ENCODE data around the gene BCDIN3D. TPM values are rescaled to one million over a fixed set of nuclear protein-coding genes. Genes with fewer than 3 reads are reported as not detected.

The BCDIN3D gene
- total RNA-seq, 1 donor from 2014 or later, result 2.7 TPM

DNA sequence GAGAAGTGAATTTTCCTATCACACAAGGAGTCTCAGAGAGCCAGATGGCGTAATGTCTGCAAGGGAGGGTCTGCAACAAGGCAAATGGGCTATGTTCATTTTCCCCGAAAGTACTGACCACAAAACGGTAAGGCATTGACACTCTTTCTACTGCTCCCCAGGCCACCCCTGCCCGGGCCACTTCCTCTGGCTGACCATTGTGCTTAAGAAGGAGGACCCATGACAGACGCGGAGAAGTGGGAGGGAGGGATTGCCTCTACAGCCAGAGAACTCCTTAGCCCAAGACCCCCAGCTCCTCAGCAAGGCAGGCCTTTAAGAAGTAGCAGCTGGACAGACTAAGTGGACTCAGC is 15.9 kb downstream of the BCDIN3D start:
- no peak for ATAC-seq
- DNase-seq, result no peak
- intact Hi-C loops (cut with micrococcal nuclease), result no loop called here

DNA sequence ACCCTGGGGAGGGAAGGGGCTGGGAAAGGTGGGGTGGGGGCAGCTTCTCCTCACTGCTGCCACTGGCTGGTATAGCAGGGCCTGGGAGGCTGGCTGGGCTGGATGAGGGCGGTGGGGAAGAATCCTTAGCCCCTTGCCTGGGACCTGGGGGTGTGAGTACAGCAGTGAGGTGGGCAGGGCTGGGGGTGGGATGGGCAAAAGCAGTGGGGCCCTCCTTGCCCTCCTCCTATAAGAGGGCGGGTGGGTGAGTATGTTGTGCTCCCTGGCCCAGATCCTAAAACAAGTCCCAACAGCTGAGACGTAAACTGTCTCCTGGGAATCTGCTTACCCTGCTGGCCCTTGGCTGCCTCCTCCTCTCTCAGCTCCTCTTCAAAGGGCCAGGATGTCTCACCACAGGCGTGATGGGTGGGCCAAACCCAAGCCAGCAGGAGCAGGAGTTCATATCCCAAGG is 16.9 kb downstream of the BCDIN3D start:
- intact Hi-C loops (cut with micrococcal nuclease), result no loop called here
- no peak for ATAC-seq
- DNase-seq, result peak; percentile 56

DNA sequence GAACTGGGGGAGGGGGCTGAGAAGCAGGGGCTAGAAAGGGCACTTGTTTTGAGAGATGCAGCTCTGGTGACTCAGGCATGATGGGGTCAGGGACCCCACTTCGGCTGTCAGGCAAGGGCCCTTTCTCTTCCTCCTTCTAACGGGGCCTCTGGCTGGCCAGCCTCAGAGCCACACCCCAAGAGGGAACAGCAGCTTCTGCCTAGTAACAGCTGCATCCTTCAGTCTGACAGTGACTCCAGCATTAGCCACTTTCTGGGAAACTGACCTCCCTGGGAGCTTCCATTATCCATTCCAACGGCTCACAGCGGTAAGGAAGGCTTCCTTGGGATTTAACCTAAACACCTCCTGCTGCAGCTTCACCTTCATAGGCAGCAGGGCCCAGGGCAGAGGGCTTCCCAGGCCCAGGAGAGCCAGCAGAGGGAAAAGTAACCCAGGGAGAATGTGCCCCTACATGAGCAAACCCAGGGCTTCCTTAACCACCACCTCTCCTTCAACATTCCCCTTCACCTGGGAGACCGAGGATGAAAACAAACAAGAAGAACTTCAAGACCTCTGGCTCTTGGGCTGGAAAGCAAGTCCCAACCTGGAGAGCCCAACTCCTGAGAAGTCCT is 17.4 kb downstream of the BCDIN3D start:
- ATAC-seq (peak; percentile 6), DNase-seq (peak; percentile 68)
- intact Hi-C loops (cut with micrococcal nuclease), result no loop called here

DNA sequence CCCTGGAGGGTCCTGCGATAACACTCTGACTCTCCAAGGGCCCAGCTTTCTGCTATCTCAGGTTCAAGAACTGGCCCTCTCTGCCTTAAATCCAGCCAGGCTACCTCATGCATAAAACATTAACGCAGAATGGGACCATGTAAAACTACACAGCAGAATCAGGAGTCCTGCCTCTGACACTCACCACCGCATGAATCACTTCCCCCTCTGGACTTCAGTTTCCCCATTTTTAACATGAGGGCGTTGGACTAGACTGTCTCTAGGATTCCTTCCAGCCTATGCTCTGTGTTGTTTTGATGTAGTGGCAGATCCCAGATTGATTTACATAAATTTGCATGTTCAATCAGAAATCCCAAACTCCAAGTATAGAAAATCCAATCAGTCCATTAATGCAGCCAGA is 18.0 kb downstream of the BCDIN3D start:
- DNase-seq, result no peak
- intact Hi-C loops (cut with micrococcal nuclease), result no loop called here
- peak; percentile 2 for ATAC-seq

DNA sequence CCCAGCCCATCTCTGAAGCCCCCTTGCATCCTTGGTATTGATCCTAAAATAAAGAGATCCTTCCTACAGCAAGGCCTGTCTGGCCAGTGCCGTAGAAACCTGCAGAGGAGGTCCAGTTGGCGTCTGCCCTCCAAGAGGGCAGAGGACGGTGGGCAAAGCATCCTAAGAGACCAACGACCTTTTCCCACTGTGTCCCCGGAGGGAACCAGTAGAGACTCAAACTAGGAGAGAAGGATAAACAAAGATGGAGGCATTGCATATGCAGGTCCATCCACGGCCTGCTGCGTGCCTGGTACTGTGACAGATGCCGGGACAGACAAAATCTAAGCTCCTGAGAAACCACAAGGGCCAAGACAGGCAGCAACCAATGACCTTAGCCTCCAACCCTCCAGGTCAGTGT is 18.5 kb downstream of the BCDIN3D start:
- ATAC-seq (no peak), DNase-seq (no peak)
- intact Hi-C loops (cut with micrococcal nuclease), result no loop called here

DNA sequence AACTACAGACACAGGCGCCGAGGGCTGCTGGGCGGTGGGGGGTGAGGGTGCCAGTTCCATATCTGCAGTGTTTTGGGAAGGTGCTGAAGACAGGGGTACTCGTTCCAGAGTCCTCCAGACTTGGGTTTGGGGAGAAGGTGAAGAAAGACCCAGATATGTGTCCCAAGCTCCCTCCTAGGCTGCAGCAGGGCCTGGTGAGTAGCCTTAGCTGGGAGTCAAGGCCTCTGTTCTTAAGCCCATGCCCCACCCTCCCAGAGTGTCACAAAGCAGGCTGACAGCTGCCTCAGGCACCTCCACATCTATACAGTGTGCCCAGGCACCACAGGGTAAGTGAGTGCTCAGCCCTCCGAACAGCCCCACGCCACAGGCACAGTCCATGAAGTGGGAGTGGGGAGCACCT is 19.0 kb downstream of the BCDIN3D start:
- intact Hi-C loops (cut with micrococcal nuclease), result no loop called here
- ATAC-seq, result no peak
- no peak for DNase-seq

DNA sequence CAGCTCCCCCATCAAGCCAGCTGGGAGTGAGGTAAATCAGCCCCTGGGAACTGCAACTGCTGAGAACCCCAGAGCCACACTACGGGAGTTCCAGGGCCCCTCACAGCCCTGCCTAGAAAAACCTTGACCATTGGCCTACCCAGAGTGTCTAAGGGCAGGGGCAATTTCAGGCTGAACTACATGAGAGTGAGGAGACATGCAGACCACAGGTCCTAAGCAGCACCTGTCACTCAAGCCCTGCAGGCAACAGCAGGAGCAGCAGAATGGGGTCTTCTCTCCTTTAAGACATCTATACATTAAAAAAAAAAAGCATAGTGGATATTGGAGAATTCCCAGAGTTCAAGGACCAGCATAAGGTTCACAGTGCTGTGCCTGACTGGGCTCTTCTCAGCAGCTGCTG is 19.6 kb downstream of the BCDIN3D start:
- intact Hi-C loops (cut with micrococcal nuclease), result no loop called here
- DNase-seq (no peak), ATAC-seq (no peak)

DNA sequence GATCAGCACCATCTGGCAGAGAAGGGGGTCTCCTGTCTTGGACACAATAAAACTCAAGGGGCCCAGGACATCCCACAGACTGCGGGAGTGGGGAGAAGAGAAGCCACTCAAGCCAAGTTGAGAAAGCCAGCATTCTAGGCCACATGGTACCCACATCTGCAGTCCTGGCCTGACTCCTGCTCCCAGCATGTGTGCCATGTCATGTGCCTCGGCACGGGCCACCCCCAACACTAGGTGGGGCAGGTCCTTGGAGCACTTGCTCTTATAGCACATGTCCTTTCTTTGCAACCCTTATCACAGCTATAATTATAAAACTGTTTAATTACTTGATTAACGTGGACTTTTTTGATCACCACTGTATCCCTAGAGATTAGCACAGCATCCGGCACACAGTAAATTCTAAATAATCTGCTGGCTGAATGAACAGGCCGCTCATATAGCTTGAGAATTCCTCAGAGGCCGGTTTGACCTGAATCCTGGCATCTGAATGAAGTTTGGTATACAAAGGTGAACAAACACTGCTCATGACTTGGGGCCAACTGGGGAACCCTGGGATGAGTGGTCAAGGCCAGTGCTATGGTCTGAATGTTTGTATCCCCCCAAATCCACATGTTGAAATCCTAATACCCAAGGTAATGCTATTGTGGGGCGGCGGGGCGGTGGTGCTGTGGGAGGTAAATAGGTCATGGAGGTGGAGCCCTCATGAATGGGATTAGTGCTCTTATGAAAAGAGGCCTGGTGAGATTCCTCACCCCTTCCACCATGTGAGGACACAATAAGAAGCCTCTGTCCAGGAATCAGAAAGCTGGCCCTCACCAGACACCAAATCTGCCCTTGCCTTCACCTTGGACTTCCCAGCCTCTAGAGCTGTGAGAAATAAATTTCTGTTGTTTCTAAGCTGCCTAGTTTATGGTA is 21.3 kb downstream of the BCDIN3D start:
- ATAC-seq (no peak), DNase-seq (no peak)
- intact Hi-C loops (cut with micrococcal nuclease), result no loop called here

DNA sequence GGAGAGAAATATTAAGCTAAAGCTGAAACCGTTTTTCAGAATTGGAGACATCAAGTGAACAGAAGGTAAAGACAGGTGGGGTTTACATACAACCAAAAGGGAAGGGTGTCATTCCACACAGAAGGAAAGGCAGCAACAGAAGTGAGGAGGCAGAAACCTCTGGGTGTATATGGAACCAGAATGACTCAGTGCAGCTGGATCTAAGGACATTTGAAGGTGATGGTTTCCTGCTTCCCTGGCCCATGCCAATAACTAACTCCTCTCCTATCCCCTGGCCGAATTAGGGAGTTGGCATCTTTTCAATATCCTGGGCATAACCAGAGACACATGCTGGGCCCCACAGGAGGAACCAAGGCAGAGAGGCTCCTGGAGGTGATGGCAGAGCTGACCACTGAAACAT is 23.1 kb downstream of the BCDIN3D start:
- ATAC-seq (peak; percentile 48), DNase-seq (no peak)
- intact Hi-C loops (cut with micrococcal nuclease), result no loop called here

DNA sequence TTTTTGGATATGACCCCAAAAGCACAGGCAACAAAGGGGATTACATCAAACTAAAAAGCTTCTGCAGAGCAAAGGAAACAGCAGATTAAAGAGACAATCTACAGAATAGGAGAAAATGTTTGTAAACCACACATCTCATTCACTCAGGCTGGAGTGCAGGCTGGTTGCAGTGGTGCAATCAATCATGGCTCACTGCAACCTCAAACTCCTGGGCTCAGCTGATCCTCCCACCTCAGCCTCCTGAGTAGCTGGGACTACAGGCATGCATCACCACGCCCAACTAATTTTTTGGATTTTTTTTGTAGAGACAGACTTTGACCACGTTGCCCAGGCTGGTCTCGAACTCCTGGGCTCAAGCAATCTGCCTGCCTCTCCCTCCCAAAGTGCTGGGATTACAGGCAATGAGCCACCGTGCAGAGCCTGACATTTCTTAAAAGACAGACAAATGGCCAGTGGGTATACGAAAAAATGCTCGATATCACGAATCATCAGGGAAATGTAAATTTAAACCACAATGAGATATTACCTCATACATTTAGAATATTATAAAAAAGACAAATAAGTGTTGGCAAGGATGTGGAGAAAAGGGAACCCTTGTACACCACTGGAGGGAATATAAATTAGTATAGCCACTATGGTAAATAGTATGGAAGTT is 24.5 kb downstream of the BCDIN3D start:
- DNase-seq (no peak), ATAC-seq (no peak)
- intact Hi-C loops (cut with micrococcal nuclease), result no loop called here

DNA sequence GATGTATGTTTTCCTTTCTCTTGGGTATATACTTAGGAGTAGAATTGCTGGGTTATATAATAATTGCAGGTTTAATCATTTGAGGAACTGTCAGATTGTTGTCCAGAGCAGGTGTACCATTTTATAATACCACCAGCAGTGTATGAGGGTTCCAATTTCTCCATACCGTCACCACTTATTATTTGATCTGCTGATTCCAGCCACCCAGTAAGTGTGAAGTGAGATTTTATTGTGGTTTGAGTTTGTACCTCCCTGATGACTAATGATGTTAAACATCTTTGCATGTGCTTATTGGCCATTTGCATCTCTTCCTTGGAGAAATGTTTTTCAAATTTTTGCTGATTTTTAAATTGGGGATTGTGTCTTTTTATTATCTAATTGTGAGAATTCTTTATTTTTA is 29.8 kb downstream of the BCDIN3D start:
- ATAC-seq, result no peak
- no peak for DNase-seq
- intact Hi-C loops (cut with micrococcal nuclease), result no loop called here

DNA sequence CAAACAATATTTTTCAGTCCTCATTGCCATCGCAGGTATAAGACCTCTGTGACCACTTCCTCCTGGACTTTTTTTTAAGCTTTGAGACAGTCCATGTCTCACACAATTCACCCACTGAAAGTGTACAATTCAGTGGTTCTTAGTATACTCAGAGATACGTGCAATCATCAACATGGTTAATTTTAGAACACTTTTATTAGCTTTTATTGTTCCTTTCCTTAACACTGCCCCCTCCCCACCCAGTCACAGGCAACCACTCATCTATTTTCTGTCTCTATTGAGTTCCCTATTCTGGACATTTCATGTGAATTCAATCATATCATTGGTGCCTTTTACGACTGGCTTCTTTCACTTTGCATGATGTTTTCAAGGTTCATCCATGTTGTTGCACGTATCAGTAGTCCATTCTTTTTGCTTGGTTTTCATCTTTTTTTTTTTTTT is 30.9 kb downstream of the BCDIN3D start:
- intact Hi-C loops (cut with micrococcal nuclease), result no loop called here
- ATAC-seq (no peak), DNase-seq (no peak)

DNA sequence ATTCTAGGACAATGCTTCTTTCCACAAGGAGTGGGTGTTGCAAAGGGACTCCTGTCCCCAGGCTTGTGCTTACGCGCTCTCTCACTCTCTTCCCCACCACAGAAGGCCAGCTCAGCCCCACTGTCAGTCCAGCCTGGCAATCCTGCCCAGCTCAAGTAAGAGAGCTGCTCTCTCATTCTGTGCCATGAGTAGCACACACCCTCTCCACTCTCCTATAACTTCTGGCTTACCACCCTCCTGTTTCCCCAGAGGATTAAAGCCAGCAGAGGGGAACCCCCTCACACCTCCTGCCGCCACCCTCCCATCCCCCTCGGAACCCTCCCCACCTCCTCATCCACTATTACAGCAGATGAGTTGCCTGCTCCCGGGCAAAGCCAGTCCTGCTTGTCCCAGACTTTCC is 31.8 kb downstream of the BCDIN3D start:
- intact Hi-C loops (cut with micrococcal nuclease), result no loop called here
- DNase-seq (no peak), ATAC-seq (no peak)

DNA sequence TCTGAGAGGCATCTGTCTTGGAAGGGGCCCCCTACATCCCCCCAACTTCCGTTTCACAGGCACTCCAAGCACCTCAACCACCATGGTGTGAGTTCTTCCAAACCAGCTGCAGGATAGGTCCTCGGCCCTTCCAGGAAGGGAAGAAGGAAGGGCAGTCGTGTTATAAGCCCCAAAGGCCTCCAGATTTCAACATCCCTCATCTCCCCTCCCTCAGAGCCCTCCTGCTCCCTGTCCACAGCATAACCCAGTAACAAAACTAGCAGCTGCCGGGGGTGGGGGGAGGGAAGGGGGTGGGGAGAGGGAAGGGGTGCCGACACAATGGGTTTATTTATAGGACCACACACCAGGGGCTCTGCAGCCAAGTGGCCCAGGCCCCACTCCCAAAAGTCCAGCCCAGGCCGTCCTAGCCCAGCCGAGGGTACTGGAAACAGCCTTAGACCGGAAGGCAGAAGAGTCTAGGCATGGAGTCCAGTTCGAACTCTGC is 33.0 kb downstream of the BCDIN3D start:
- peak; percentile 57 for ATAC-seq
- intact Hi-C loops (cut with micrococcal nuclease), result no loop called here

DNA sequence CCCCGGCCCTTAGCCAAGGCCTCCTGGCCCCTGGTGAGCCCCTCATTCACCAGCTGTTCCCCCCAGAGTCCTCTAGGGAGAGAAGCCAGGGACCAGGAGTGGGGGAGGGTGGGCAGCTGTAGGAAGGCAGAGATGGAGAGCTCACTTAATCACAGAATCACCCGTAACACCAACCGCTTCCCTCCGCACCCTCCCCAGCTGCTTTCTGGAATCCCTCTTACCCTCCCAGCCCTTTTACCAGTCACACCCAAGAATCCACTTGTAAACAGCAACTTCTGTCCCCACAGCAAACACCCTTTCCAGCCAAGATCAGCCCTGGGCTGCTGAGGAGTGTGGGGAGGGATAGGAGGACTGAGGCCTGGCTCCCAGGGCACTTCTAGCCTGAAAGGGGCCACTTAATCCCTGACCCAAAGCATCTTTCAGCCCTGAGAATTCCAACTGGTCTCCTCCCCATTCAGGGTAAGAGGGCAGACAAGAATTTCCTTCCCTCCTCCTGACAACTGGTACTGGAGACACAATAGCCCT is 33.5 kb downstream of the BCDIN3D start:
- DNase-seq (peak; percentile 76), ATAC-seq (peak; percentile 79)
- intact Hi-C loops (cut with micrococcal nuclease), result no loop called here

More for the DNA sequence above, 33.0 kb downstream of the BCDIN3D start:
- peak; percentile 57 for DNase-seq

DNA sequence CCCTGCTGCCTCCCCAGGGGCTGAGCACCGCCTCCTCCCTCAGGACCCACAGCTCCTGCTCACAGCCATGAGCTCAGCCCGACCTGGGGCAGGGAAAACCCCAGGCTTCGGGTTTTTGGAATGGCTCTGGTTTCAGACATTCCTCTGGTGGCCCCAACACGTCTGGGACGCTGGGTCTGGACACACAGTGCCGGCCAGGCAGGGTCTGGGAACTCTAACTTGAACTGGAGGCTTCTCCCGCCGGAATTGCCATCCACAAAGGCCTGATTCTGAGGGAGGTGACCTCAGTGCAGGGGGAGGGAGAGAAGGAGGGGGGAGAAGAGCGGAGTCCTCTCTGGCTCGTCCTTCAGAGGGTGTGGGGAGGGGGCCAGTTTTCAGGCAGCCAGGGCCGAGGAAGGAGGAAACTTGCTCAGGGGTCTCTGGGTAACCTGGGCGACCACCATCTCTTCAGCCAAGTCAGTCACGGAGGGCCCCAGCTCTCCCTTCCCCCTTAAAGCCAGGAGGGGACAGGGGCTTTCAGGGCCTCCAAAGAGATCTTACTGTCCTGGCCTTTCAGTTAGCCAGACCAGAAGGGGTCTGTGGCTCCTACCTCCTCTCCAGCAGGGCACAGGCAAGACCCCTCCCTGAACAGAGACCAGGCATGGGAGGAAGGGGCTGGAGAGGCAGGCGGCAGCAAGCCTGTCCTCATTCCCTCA is 34.1 kb downstream of the BCDIN3D start:
- intact Hi-C loops (cut with micrococcal nuclease), result no loop called here
- ATAC-seq (peak; percentile 81), DNase-seq (peak; percentile 83)

DNA sequence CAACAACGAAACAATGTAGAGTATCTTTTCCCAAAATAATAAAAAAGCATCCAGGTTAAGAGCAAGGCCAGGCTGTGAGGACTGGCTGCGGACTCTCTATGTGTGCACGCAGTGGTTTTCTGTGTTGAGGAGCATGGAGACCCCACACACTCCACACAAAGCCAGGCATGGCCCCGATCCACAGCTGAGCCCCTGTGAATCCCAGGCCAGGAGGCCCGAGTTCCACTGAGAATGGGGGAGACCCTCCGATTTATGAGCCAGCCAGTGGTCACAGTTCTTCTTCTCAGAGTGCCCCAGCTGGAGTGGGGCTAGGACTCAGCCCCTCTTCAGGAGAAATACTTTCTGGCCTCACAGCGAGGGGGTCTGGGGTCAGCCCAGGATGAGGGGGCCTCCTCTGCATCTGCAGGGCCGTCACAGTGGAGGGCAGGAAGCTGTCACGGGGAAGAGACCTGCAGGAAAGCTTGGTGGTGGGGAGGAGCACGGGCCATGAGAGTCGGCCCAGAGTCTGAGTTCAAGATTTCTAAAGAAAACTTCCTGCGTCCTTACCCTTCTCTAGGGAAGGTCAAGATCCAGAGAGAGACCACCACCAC is 34.8 kb downstream of the BCDIN3D start:
- ATAC-seq (no peak), DNase-seq (no peak)
- intact Hi-C loops (cut with micrococcal nuclease), result no loop called here

DNA sequence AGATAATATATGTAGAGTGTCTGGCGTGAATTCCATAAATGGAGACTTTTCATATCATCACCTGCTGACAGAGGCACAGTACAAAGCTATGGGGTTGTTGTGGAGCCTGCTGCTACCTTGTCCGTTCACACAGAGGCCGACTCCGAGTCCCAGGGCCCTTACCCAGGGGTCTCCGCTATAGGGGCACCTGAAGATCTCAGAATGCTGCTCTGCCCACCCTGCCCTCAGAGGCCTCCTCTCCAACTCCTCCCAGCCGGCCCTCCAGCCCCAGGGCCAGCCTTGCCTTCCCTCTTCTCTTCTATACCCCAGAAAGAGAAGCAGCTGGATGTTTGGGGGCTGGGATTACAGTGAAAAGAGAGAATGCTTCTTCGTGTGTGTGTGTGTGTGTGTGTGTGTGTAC is 36.0 kb downstream of the BCDIN3D start:
- ATAC-seq (no peak), DNase-seq (no peak)
- intact Hi-C loops (cut with micrococcal nuclease), result no loop called here

DNA sequence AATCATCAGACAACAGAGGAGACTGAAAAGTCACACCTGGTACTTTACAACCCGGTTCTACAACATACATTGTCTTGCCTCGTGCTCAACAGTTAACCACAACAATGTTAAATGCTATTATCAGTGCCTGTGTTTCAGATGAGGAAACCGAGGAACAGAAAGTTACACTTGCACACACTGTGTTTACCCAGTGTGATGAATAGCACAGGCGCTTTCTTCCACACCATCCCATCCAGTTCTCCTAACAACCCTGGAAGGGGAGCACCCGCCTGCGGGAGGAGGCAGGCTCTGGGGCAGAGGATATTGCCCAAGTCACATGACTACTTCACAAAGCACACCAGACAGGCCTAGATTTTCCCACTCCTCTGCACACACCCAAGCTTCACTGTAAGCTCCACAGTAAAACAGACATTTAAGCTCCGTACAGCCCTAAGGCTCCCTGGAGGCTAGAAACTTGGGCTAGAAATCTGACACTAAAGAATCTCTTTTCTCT is 36.5 kb downstream of the BCDIN3D start:
- DNase-seq (no peak), ATAC-seq (no peak)
- intact Hi-C loops (cut with micrococcal nuclease), result no loop called here

Measured in left ventricle myocardium superior (tissue), 1 donor.